Chondrocyte (in vitro differentiated cells): Measurements from ENCODE around the gene SSTR5. TPM values are rescaled to one million over a fixed set of nuclear protein-coding genes. Genes with fewer than 3 reads are reported as not detected.

Experiments used
- DNase-seq: peaks from one replicate; pipeline ENCODE4 v3.0.0; 2021; ENCODE audit warnings: mixed read lengths, low spot score
- H3K27ac Mint-ChIP-seq: one replicate; pipeline ENCODE4 v1.8.0; 2021; ENCODE audit warnings: mild to moderate bottlenecking, moderate library complexity, mixed read lengths; ENCODE audit not compliant: unreplicated experiment
- H3K27me3 Mint-ChIP-seq: 2 replicates; pipeline ENCODE4 v1.8.0; 2021; ENCODE audit warnings: low read depth, mixed read lengths
- H3K36me3 Mint-ChIP-seq: 2 replicates; pipeline ENCODE4 v1.8.0; 2021; ENCODE audit warnings: low read depth, mixed read lengths
- H3K4me1 Mint-ChIP-seq: 2 replicates; pipeline ENCODE4 v1.8.0; 2021; ENCODE audit warnings: low read depth, mild to moderate bottlenecking, mixed read lengths
- H3K4me3 Mint-ChIP-seq: one replicate; pipeline ENCODE4 v1.8.0; 2021; ENCODE audit warnings: mild to moderate bottlenecking, moderate library complexity, mixed read lengths; ENCODE audit not compliant: unreplicated experiment
- H3K9me3 Mint-ChIP-seq: 2 replicates; pipeline ENCODE4 v1.8.0; 2021; ENCODE audit warnings: low read depth, mixed read lengths
- CTCF ChIP-seq: fragments of 200-600 bp; sonication (generic); IDR thresholded peaks from 2 replicates; pipeline ENCODE4 v1.5.0; 2021; ENCODE audit warnings: antibody characterized with exemption, mild to moderate bottlenecking, moderate library complexity
- total RNA-seq: library from RNA; stranded (reverse); gene quantifications from 3 replicates; pipeline ENCODE4 v1.2.1, GENCODE V29; 2021

SSTR5 gene
- total RNA-seq, 1 donor from 2014 or later: not detected

GRCh38 chr16:1027501-1027815, 45.1 kb upstream of the SSTR5 start:
- Mint-ChIP-seq H3K4me1 (no peaks in the 10 kb centered on the region), H3K36me3 (no peaks in the 10 kb centered on the region), H3K9me3 (no peaks in the 10 kb centered on the region), H3K4me3 (no peak overlapping the region), H3K27me3 (peaks cover 19% of the 10 kb centered on the region), H3K27ac (no peak overlapping the region)
- DNase-seq: no peak
- no peak for TF ChIP-seq CTCF

- no peaks in the 10 kb centered on the region for H3K36me3 Mint-ChIP-seq
These were observed 44.5 kb upstream of the SSTR5 start for GRCh38 chr16:1028056-1028455.

GRCh38 chr16:1028524-1029258, 43.9 kb upstream of the SSTR5 start:
- TF ChIP-seq CTCF: no peak
- H3K4me3 Mint-ChIP-seq: no peak overlapping the region
- no peaks in the 10 kb centered on the region for H3K4me1 Mint-ChIP-seq
- H3K27me3 Mint-ChIP-seq: peaks cover 17% of the 10 kb centered on the region
- H3K27ac Mint-ChIP-seq: no peak overlapping the region
- H3K36me3 Mint-ChIP-seq: no peaks in the 10 kb centered on the region
- no peaks in the 10 kb centered on the region for H3K9me3 Mint-ChIP-seq
- DNase-seq: no peak

More at GRCh38 chr16:1028056-1028455, 44.5 kb upstream of the SSTR5 start:
- H3K4me3 Mint-ChIP-seq: no peak overlapping the region
- H3K4me1 Mint-ChIP-seq: no peaks in the 10 kb centered on the region
- H3K9me3 Mint-ChIP-seq: no peaks in the 10 kb centered on the region
- peaks cover 19% of the 10 kb centered on the region for H3K27me3 Mint-ChIP-seq
- no peak overlapping the region for H3K27ac Mint-ChIP-seq
- no peak for DNase-seq
- TF ChIP-seq CTCF: no peak

- Mint-ChIP-seq H3K27me3 (peaks cover 17% of the 10 kb centered on the region), H3K9me3 (no peaks in the 10 kb centered on the region), H3K36me3 (no peaks in the 10 kb centered on the region), H3K4me3 (no peak overlapping the region), H3K4me1 (no peaks in the 10 kb centered on the region), H3K27ac (no peak overlapping the region)
- DNase-seq: no peak
- no peak for TF ChIP-seq CTCF
These were observed 43.3 kb upstream of the SSTR5 start for GRCh38 chr16:1029259-1029545.

- H3K4me1 Mint-ChIP-seq: no peaks in the 10 kb centered on the region
These were observed 42.1 kb upstream of the SSTR5 start for GRCh38 chr16:1030473-1030901.

More at GRCh38 chr16:1030473-1030901, 42.1 kb upstream of the SSTR5 start:
- H3K27me3 Mint-ChIP-seq: peaks cover 15% of the 10 kb centered on the region
- H3K4me3 Mint-ChIP-seq: no peak overlapping the region
- no peak overlapping the region for H3K27ac Mint-ChIP-seq
- no peak for TF ChIP-seq CTCF
- H3K36me3 Mint-ChIP-seq: no peaks in the 10 kb centered on the region
- H3K9me3 Mint-ChIP-seq: no peaks in the 10 kb centered on the region
- DNase-seq: no peak
